Superior temporal gyrus (tissue), 1 donor: ENCODE data around the gene BMPER.

Experiments
- DNase-seq: peaks from one replicate; pipeline ENCODE4 v3.0.0-alpha.2; 2016; ENCODE audit errors: extremely low spot score

Gene BMPER

DNA sequence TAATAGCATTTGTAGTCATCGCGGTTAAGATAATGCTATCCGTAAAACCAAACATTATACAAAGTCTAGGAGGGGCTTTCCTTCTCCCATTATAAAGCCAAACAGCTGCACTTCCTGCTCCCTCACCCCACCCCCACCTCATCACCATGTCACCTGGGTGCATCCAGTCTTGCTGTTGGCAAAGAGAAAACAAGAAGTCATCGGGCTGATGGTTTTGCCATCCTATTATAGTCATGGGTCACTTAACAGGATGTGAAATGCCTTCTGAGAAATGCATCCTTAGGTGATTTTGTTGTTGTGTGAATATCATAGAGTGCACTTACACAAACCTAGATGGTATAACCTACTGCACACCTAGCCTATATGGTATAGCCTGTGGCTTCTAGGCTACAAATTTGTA lies 157.0 kb downstream of the BMPER start:
- DNase-seq = no peak

DNA sequence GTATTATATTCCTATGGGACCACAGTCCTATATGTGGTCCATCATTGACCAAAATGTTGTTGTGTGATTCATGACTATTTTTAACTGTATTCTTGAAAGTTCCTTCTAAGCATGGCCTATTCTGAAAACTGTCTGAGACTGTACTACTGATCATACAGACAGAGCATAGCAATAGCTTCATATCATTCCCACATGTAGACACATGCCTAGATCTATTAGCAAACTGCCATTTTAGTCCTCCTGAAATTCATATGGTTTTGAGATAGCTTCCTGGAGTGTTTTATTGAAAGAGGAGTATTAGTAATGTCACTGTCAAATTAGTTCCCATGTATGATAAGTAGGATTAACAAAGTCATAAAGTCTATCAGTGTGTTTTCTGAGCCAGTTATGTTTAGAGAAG lies 157.5 kb downstream of the BMPER start:
- no peak for DNase-seq

DNA sequence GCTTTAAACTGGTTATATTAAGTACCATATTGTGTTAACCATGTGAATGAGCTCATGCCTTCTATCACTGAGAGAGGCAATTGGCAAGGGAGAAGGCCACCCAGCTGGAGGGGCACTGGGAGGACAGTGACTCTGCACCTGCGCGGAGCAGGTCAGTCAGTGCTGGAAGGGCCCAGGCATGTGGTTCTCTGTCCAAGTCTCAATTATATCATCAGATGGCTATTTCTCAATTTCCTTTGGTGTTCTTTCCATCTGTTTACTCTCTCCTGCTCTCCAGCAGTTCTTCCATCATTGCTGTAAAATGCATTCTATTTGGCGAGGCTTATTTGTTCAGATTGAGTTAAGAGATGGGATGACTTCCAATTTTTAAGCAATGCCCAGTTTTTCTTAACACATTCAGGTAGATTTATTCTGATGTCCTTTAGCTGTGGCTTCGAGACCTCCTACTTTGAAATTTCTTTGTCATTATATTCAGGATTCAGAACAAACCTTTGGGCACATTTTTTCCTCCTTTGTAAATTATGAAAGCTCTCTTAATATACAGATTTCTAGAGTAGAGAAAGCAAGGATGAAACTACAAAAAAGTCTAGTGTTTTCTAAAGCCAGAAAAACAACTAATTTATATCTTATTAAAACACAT lies 159.3 kb downstream of the BMPER start:
- no peak for DNase-seq

DNA sequence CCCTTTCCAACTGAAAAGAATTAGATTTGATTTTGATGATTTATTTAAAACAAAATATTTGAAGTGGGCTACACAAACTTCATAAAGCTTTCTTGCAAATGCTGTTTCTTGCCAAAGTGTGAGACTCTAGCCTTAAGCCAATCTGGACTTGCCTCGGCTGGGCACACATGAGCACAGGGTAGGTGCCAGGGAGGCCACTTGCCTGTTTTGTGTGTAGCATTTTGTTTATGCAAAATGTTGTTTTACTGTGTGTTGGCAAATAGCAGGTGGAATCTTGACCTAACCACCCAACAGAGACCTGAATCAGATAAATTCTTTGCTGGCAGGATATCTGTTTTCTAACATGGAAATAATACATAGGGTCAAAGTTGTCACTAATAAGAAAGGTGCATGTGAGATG lies 161.1 kb downstream of the BMPER start:
- DNase-seq = no peak

DNA sequence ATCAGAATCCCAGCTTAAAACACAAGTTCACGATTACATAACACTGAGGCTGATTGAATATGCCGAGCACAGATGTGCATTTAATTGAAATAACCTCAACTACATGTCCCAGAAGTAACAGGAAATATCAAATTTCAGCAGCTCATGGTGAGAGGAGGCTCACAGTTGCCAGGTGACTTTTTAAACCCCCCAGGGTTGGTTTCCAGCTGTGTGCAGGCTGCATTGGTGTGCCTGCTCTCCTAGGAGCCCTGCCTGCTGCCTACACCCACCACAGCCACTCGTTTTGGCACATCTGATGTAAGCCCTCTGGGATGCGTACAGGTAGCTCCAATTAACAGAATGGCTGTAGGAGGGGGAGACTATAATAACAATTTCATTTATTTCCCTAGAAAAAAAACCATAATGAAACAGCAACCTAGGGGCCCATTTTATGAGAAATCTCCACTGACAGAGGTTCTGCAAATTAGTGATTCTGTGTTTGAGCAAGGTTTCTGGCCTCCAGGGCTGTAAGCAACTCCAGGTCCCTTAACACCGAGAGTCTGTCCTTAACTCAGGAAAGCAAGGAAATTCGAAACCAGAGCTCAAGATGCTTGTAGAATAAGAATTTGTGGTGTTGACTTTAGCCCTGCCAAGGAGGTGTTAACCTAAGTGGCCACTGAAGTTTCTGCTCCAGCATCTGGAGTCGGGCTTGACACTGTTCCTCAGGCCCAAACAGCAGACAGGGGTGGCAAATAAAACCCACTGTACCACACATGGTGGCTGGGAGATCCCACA lies 161.9 kb downstream of the BMPER start:
- DNase-seq = no peak

DNA sequence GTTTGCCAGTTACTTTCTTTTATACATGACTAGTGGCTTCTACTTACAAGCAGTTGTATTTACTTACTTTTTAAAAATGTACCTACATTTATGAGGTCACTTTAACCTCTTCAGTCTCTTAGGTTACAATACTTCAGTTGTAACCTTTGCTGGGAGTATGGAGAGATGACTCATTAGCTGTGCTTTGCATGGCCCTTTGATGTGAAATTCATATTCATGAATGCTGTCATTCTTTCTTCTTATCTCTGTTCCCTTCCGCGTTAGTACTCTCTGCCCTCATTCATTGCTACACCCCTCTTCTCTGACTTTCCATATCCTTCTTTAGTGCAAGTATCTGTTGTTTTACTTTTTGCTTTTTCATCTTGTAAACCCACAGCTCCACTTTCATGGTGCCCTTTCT lies 164.3 kb downstream of the BMPER start:
- DNase-seq = no peak

DNA sequence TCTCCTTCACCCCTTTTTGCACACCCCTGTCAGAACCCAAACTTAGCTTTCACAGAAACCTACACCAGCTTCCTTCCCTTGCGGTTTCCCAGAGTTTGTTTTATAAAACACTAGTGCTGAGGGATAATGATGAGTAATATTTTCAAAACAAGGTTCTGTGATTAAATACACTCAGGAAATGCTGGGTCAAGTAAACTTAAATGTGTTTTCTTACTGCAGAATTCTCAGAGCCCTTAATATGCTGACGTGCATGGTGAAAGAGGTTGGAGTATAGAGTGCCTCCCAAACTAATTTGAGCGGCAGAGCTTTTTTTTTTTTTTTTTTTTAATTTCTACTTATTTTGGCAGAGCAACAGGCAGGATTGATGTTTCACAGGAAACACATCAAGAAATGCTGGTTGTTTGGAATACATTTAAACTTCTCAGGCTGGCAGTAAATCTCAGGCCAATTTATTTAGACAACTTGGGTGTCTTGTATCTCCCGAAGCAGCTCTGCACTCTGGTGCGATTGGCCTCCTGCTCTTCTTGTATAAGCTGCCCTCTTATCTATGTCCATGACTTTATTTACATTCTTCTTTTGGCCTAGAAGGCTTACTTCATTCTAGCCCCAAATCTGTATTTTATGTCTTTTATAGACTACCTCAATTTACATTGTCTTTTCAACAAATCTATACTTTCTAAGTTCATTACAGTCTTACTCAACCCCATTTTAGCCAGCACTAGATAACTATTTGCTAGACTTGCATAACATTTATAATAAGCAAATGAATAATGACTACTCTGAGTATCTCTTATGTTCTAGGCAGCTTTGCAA lies 165.4 kb downstream of the BMPER start:
- DNase-seq = no peak

DNA sequence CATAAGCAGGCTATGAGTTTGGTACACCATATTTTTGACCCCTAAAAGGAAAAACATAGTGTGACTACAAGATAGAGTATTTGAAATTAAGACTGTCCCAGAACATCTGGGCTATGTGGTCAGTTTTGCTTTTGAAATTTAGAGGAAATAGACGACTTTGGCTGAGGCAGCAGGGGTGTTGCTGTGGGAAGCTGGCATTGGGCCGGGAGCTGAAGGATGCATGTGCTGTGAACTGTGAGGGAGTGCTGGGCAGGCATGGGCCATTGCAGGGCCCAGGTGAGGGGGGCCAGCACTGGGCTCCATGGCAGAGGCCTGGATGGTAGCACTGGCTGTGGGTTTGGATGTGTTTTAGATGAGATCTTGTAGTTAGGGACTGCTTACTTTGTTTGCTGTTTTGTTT lies 168.3 kb downstream of the BMPER start:
- DNase-seq = no peak

DNA sequence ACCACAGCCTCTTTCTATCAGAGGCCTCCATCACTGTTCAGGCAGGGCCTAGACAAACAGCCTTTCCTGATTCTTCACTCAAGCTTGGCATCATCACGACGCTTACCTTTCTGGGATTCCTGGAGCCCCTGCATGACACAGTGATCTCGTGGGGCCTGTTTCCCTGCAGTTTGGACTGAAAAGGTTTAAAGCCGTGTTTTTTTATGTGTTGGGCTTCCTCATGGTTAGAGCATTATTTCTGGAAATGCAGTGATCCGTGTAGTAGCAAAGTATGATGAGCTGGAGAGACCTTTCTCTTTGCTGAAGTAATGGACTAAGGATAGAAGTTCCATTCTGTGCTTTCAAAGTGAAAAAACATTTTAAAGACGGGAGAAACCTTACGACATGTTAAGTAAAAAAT lies 169.1 kb downstream of the BMPER start:
- DNase-seq = no peak

DNA sequence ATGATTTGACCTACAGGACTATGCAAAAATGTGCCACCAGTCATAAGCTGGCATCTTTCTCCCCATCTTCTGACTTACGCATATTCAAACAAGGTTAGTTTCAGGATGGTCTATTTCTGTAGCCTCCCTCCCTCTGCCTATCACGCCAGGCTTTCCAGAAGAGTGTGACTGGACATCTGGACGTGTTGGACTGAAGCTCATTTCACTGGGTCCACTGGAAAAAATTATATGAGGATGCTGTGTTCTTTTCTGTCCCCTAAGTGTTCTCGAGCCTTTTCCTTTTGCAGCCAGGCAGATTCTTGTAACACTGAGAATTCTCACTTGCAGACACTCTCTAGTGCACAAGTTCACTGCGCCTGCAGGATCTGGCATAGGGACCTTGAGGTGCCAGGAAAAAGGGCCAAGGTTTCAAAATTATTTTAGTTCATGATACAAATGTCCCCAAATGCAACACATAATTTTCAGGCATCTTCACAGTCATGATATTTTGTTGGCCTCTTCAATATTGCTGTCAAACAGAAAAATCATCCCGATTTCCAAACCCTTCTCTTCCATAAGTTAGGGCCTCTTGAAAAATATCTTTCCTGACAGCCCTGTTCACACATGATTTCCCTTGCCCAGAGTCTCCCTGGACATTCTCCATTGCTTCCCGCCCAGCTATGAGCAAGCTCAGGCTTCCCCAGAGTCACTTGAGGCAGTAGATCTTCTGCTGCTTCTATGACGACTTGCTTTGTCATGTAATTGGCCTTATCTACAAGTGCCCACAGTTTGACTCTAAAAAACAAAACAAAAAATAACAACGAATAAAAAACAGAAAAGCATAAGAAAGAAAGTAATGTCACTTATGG lies 170.4 kb downstream of the BMPER start:
- DNase-seq = no peak

DNA sequence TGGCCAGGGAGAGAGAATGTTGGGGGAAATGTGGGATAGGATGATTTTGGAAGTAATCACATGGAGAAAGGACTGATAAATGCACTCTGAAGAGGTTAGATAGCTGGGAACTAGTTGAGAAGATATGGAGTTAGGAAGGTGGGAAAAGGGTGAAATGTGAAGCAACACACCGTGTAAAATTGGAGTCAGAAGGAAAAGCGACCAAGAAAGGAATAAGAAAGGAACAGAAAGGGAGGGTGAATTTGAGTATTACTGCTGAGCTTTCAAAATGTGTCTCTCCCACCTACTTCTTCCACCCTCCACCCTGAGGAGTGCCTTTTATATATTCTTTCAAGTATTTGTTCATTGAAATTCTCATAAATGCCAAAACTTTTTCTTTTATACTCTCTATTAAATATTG lies 171.8 kb downstream of the BMPER start:
- DNase-seq = no peak

DNA sequence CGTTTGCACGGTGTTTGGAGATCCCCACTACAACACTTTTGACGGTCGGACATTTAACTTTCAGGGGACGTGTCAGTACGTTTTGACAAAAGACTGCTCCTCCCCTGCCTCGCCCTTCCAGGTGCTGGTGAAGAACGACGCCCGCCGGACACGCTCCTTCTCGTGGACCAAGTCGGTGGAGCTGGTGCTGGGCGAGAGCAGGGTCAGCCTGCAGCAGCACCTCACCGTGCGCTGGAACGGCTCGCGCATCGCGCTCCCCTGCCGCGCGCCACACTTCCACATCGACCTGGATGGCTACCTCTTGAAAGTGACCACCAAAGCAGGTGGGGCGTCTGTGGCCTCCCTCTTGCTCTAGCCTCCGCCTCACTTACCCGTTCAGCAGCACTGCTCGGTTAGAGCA lies 173.5 kb downstream of the BMPER start:
- DNase-seq = no peak

DNA sequence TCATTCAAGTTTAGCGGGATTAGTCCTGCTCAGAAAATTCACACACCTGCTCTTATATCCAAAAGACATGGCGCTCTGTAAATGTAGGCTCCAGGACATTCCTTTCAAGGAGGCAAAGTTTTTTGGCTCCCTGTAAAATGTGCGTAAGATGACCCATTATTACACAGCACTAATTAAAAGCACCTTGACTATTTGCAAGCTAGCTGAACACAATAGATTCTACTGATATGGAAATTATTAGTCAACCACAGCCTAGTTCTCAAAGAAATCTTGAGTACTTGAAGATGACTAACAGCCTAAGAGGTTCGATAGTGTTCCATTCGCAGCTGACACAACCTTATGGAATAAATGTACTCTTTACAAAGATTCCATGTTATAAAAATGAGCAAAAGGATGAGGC lies 175.2 kb downstream of the BMPER start:
- DNase-seq = no peak

DNA sequence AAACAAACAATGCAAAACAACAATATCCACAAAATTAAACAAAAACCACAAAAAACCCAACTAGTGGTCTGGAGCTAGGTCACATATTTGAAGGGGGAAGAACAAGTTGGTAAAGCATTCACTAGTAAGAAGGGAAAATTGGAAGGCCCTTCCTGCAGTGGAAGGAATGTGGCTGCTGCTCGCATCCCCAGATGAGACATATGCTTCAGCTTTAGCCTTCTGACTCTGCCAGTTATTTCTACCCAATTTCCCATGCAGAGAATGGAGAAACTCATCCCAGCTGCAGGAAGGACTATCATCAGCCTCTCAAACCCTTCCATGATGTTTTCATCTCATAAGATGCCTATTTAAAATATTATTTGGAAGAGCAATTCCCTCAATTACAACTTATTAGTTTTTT lies 176.6 kb downstream of the BMPER start:
- no peak for DNase-seq

DNA sequence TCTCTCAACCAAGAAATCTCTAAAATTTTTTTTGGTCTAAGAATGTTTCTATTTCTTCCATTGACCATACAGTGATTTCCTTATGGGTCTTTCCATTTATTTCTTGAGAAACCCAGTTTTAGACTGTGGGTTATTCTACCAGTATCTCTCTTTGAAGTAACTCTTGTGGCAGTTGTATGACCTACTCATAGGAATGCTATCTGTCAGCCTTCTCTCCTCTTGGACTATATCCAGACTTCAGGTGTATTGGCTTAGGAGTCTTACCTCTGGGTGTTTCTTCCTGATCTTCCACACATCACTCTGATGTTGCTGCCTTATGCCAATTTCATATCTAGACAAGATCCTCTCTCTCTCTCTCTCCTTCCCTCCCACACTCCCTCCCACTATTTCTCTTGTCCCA lies 178.1 kb downstream of the BMPER start:
- peak; percentile 50 for DNase-seq

DNA sequence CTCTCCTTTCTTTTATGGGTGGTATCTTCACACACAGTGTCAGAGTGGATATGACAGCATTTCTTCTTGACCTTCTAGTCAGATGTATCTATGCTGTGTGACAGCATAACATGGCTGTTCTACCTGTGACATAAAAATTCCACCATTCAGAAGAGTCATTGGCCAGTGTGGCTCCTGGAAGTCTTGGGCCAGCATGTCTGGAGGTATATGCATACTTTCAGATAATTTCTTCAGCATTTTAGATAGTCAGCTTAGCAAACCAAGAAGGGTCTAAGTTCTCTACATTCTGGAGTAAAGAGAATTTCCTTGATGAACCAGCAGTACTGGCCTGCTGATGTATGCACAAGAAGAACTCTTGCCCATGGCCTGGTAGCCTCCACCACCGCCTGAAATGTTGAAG lies 179.3 kb downstream of the BMPER start:
- no peak for DNase-seq

DNA sequence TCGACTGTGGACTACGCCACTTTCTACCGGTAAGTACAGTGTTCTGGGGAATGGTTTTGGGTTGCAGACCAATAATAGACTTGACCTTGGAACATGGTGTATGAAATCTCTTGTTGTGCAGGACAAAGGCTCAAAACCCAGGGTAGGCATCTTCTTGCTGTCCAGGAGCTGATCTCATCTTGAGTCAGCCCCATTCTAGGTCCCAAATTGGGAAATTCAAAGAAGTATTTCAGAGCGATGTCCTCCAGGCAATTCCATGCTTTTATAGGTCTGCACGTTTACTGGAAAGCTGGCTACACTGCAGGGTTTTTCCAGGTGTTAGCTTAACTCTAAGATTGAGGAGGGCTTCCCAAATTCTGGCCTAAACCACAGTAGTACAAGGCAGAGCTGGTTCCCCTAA lies 180.7 kb downstream of the BMPER start:
- DNase-seq = no peak

DNA sequence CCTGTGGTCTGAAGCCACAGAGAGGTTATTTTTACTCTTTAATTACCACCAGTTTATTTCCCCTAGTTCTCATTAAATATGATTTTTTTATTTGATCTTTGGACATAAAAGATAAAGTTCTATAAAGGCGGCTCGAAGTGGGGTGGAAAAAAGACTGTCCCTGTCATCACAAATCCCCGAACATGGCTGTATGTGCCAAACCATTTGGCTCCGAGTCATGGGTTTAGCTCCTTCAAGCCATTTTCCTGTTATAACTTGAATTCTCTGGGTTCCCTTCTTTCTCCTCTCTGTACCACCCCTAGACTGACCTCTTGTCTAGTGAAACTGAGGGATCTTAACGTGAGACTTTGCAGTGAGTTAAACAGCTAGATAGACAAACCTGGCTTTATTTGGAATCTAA lies 181.6 kb downstream of the BMPER start:
- no peak for DNase-seq

DNA sequence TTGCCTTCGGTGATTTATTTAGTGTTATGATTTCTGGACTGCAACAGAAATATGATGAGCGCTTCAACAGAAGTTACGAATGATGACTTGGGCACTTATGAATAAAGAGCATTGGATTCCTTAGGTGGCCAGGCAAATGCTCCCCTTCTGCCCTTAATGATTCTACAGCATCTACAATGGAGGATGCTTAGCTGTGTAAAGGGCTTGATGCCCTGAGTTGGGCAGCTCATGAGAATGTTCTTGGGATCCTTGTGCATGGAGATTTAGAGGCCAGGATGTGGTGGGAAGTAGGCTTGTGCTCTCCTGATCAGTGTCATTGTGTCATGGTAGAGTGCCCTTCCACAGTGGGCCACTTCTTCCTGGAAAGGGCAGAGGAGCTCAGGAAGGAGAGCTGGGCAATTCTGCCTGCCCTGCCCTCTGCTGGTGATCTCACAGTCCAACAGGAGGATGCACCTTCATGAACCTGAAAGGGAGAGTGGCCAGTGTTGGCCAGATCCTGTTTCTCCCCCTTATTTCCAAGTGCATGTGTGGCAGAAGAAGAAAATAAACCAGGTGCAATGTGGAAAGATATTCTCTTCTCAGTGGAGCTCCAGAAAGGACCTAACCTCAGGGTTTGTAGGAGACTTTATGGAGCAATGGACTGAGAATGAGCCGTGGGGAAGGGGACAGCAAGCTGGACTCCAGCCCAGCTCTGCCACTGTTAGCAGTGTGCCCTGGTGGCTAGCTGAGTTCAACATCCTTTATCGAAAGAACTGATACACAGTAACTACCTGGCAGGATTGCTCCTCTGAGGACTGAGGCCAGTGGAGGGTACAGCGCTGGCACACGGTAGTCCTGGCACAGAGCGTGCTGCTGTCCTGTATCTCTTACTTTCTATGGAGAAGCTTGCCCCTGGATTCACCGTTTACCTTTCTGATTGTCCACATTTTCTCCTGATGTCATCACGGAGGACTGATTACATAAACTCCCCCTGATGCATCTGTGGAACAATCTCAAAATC lies 182.9 kb downstream of the BMPER start:
- no peak for DNase-seq

DNA sequence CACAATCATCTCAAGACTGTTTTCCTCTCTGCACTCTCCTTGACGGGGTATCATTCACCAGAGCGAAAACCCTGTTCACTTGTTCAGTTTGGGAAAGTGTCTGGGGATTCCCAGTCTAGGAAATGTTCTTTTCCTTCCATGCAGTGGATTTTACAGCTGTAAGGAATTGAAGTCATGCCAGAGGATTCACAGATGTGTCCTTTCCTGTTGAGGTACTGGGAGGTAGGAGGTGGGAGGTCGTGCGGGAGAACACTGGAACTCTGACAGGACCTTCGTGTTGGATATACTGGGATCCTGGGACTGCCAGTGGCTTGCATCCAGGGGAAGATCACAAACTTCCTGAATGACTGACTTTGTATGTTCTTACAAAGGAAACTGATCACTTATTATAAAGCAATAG lies 185.5 kb downstream of the BMPER start:
- no peak for DNase-seq
